CD14-positive monocyte (primary cell): ENCODE data around the gene CD248. TPM values are rescaled to one million over a fixed set of nuclear protein-coding genes. Genes with fewer than 3 reads are reported as not detected.

Experiments
- DNase-seq, 3 donors: peaks; one replicate each; pipeline ENCODE4 v3.0.0-alpha.2; 2011 to 2022
- H2AFZ ChIP-seq: 2 replicates; pipeline ENCODE4 v1.6.0; 2012; ENCODE audit warnings: mild to moderate bottlenecking, low read depth, low read length, inconsistent platforms; ENCODE audit not compliant: insufficient read depth, poor library complexity, severe bottlenecking
- H3K27ac ChIP-seq, 2 donors: 1 replicate in 1 of 2; 2 replicates in 1 of 2; pipeline ENCODE4 v1.5.1; 2012 to 2013; ENCODE audit warnings: low read length in 2 of 2, control low read depth in 1 of 2, inconsistent platforms in 1 of 2, low read depth in 1 of 2, mild to moderate bottlenecking in 1 of 2
- H3K27me3 ChIP-seq, 2 donors: one replicate each; pipeline versions ENCODE4 v1.6.0 to v1.6.1; 2011 to 2013; ENCODE audit warnings: low read length in 2 of 2; ENCODE audit not compliant: control insufficient read depth in 2 of 2, insufficient read depth in 2 of 2
- H3K36me3 ChIP-seq, 2 donors: replicated peaks in 1 of 2; 1 replicate in 1 of 2; 2 replicates in 1 of 2; pipeline versions ENCODE4 v1.5.1 to v1.6.1; 2012 to 2013; ENCODE audit warnings: low read length in 2 of 2, control low read depth in 1 of 2, inconsistent platforms in 1 of 2, mild to moderate bottlenecking in 1 of 2; ENCODE audit not compliant: insufficient read depth in 2 of 2, control insufficient read depth in 1 of 2
- H3K4me1 ChIP-seq, 2 donors: 1 replicate in 1 of 2; 2 replicates in 1 of 2; pipeline versions ENCODE4 v1.5.1 to v1.6.1; 2012 to 2013; ENCODE audit warnings: low read length in 2 of 2, control low read depth in 1 of 2, inconsistent platforms in 1 of 2, mild to moderate bottlenecking in 1 of 2, moderate library complexity in 1 of 2; ENCODE audit not compliant: insufficient read depth in 2 of 2, control insufficient read depth in 1 of 2
- H3K4me2 ChIP-seq: replicated peaks from 2 replicates; pipeline ENCODE3; 2012; ENCODE audit warnings: low read length, moderate library complexity, mild to moderate bottlenecking; ENCODE audit not compliant: poor library complexity, severe bottlenecking; ENCODE audit errors: extremely low read depth
- H3K4me3 ChIP-seq, 3 experiments: fragments of 200-600 bp in 1 of 3; sonication (generic) in 1 of 3; replicated peaks in 1 of 3; 1 replicate in 2 of 3; 2 replicates in 1 of 3; pipeline ENCODE4 v1.5.1; 2011 to 2013; ENCODE audit warnings: low read length in 3 of 3, mild to moderate bottlenecking in 3 of 3, control low read depth in 2 of 3, low read depth in 2 of 3, inconsistent platforms in 1 of 3, moderate library complexity in 1 of 3
- H3K79me2 ChIP-seq: 2 replicates; pipeline ENCODE4 v1.6.0; 2012; ENCODE audit warnings: mild to moderate bottlenecking, control low read depth, inconsistent platforms, low read length, moderate library complexity; ENCODE audit not compliant: insufficient read depth
- H3K9ac ChIP-seq: 2 replicates; pipeline ENCODE4 v1.6.0; 2017; ENCODE audit warnings: low read length, mild to moderate bottlenecking; ENCODE audit not compliant: insufficient read depth, poor library complexity, severe bottlenecking
- H3K9me3 ChIP-seq, 2 donors: replicated peaks in 1 of 2; 1 replicate in 1 of 2; 2 replicates in 1 of 2; pipeline versions ENCODE4 v1.5.1 to v1.6.1; 2012 to 2013; ENCODE audit warnings: low read length in 2 of 2, control low read depth in 1 of 2; ENCODE audit not compliant: control insufficient read depth in 1 of 2, insufficient read depth in 1 of 2
- H4K20me1 ChIP-seq: 2 replicates; pipeline ENCODE4 v1.6.0; 2012; ENCODE audit warnings: mild to moderate bottlenecking, low read length, control low read depth, moderate library complexity; ENCODE audit not compliant: insufficient read depth
- H3K27ac Mint-ChIP-seq, 7 donors: one replicate each; pipeline ENCODE4 v1.8.0; 2020; ENCODE audit warnings: mild to moderate bottlenecking in 7 of 7, mixed read lengths in 7 of 7, moderate library complexity in 6 of 7, inconsistent platforms in 2 of 7
- H3K27me3 Mint-ChIP-seq, 3 donors: one replicate each; pipeline ENCODE4 v1.8.0; 2021 to 2022; ENCODE audit warnings: low read depth in 3 of 3, mild to moderate bottlenecking in 3 of 3, mixed read lengths in 3 of 3, moderate library complexity in 3 of 3, inconsistent platforms in 1 of 3
- H3K36me3 Mint-ChIP-seq, 2 donors: one replicate each; pipeline ENCODE4 v1.8.0; 2020; ENCODE audit warnings: mixed read lengths in 2 of 2, inconsistent platforms in 1 of 2, mild to moderate bottlenecking in 1 of 2
- H3K4me1 Mint-ChIP-seq: one replicate; pipeline ENCODE4 v1.8.0; 2020; ENCODE audit warnings: mild to moderate bottlenecking, mixed read lengths
- H3K4me3 Mint-ChIP-seq, 2 donors: one replicate each; pipeline ENCODE4 v1.8.0; 2020; ENCODE audit warnings: mild to moderate bottlenecking in 2 of 2, mixed read lengths in 2 of 2, moderate library complexity in 1 of 2
- H3K9me3 Mint-ChIP-seq, 7 donors: one replicate each; pipeline ENCODE4 v1.8.0; 2020 to 2022; ENCODE audit warnings: mixed read lengths in 7 of 7, mild to moderate bottlenecking in 6 of 7, moderate library complexity in 6 of 7, inconsistent platforms in 2 of 7
- WGBS: methylation state at CpG from one replicate; pipeline ENCODE4 v1.1.5; 2013; ENCODE audit warnings: missing lambda C conversion rate; ENCODE audit not compliant: insufficient coverage; 5-methylcytosine and 5-hydroxymethylcytosine counted together
- intact Hi-C, 2 donors: fragments of 100-400 bp; cut with micrococcal nuclease; formaldehyde crosslinking; loops; one replicate each; pipeline versions ENCODE4 v1.15.0 to v1.15.1; 2023
- polyA plus RNA-seq, 3 donors: library from polyadenylated mRNA; depleted of rRNA in 1 of 3; unstranded in 2 of 3; stranded (reverse) in 1 of 3; fragments of 300-500 nt in 2 of 3; fragments of >200 nt in 1 of 3; fragmentation: Illumina TruSeq in 2 of 3; gene quantifications; 1 replicate in 2 of 3; 2 replicates in 1 of 3; pipeline ENCODE4 v1.2.3, GENCODE V29; 2012 to 2021
- TF ChIP-seq, protein P1 (sequence below): fragments of 200-600 bp; IDR thresholded peaks from one replicate; pipeline ENCODE4 v1.8.0; 2022; ENCODE audit warnings: antibody characterized with exemption, mild to moderate bottlenecking

The CD248 gene
- polyA plus RNA-seq, 3 donors = 0.05 to 0.13 TPM; not detected in 1

DNA sequence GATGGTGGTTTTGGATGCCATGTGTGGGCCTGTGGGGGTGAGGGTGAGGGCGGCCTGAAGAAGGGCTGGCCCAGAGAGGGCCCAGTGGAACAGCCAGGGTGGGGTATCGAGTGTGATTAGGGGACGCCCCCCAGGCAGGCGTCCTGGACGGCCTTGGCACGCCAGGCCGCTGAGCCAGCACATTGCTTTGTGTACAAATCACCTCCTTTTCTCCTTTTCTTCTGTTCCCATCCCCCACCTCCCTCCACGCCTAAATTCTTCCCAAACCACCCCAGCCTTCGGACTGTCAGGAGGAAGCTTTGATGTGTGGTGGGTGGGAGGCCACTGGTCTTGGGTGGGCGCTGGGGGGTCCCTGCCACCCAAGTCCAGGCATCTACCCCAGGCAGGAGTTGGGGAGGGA is 7.8 kb upstream of the CD248 start:
- no peak overlapping the region for H3K4me3 ChIP-seq
- H3K27ac ChIP-seq = no peak overlapping the region
- H4K20me1 ChIP-seq = no peaks in the 10 kb centered on the region
- WGBS = no CpG with 5 or more reads among the region's 10 CpGs
- no peaks in the 10 kb centered on the region for H3K27me3 ChIP-seq
- Mint-ChIP-seq H3K27ac (no peak overlapping the region), H3K4me1 (peaks cover 15% of the 10 kb centered on the region), H3K36me3 (no peaks in the 10 kb centered on the region), H3K27me3 (peaks cover 0 to 5% (median 2%) of the 10 kb centered on the region in 3 donors), H3K9me3 (peaks cover 0 to 9% (median 3%) of the 10 kb centered on the region in 7 donors), H3K4me3 (no peak overlapping the region)
- H3K4me1 ChIP-seq = peaks cover 7 to 11% of the 10 kb centered on the region in 2 donors
- no peak overlapping the region for H2AFZ ChIP-seq
- TF ChIP-seq, protein P1, sequence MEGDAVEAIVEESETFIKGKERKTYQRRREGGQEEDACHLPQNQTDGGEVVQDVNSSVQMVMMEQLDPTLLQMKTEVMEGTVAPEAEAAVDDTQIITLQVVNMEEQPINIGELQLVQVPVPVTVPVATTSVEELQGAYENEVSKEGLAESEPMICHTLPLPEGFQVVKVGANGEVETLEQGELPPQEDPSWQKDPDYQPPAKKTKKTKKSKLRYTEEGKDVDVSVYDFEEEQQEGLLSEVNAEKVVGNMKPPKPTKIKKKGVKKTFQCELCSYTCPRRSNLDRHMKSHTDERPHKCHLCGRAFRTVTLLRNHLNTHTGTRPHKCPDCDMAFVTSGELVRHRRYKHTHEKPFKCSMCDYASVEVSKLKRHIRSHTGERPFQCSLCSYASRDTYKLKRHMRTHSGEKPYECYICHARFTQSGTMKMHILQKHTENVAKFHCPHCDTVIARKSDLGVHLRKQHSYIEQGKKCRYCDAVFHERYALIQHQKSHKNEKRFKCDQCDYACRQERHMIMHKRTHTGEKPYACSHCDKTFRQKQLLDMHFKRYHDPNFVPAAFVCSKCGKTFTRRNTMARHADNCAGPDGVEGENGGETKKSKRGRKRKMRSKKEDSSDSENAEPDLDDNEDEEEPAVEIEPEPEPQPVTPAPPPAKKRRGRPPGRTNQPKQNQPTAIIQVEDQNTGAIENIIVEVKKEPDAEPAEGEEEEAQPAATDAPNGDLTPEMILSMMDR = no peak
- no peak for DNase-seq
- no peak overlapping the region for H3K9ac ChIP-seq
- no peaks in the 10 kb centered on the region for H3K9me3 ChIP-seq
- H3K4me2 ChIP-seq = no peak overlapping the region
- H3K36me3 ChIP-seq = no peaks in the 10 kb centered on the region
- H3K79me2 ChIP-seq = no peaks in the 10 kb centered on the region
- intact Hi-C loops = no loop called here

GRCh38 chr11:66323684-66324083 is 6.8 kb upstream of the CD248 start:
- H3K4me1 ChIP-seq = peaks cover 14 to 16% of the 10 kb centered on the region in 2 donors
- H3K9me3 ChIP-seq = no peaks in the 10 kb centered on the region
- H3K27me3 ChIP-seq = no peaks in the 10 kb centered on the region
- no peak overlapping the region for H3K9ac ChIP-seq
- no peaks in the 10 kb centered on the region for H3K36me3 ChIP-seq
- H3K4me3 Mint-ChIP-seq = no peak overlapping the region
- intact Hi-C loops = no loop called here
- H3K27me3 Mint-ChIP-seq = peaks cover 2 to 5% (median 4%) of the 10 kb centered on the region in 3 donors
- 100% methylated on average over 1 of the region's 1 CpG for WGBS
- no peaks in the 10 kb centered on the region for H3K79me2 ChIP-seq
- DNase-seq = no peak
- H3K27ac Mint-ChIP-seq = peak overlapping the region in 1 of 7 donors; percentile 14
- no peak overlapping the region for H3K27ac ChIP-seq
- H3K4me3 ChIP-seq = no peak overlapping the region
- TF ChIP-seq, protein P1 = no peak
- H3K4me2 ChIP-seq = no peak overlapping the region
- H2AFZ ChIP-seq = no peak overlapping the region
- no peaks in the 10 kb centered on the region for H3K36me3 Mint-ChIP-seq
- H3K4me1 Mint-ChIP-seq = peaks cover 19% of the 10 kb centered on the region
- H4K20me1 ChIP-seq = no peaks in the 10 kb centered on the region
- peaks cover 0 to 9% (median 3%) of the 10 kb centered on the region in 7 donors for H3K9me3 Mint-ChIP-seq
